ENCODE measurements around the gene CYP19A1.

DNA sequence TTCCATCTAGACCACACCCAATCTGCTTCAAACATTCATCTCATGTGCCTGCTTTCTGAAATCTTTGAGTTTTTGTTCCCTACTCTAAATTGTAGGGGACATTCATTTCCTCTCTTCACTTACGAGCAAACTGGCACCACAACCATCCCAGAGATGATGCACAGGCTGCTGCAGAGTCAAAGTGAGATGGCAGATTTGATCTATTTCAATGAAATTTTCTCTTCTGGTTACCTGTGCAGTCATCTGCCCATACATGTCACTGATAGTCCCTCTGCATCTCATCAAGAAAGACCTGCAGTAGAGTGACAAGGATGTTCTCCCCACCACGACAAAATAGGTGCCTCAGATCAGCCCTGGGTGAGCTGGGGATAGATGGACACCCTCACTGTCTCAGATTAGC, 125.5 kb downstream of the CYP19A1 start:
- TF ChIP-seq POLR2AphosphoS5 (IDR thresholded peaks at IDR 0.05) (no peak), CTCF (IDR thresholded peaks at IDR 0.05) (no peak)

Data from sigmoid colon (tissue), 4 donors.